Neural cell (in vitro differentiated cells): ENCODE results near the gene PLIN4. TPM values are rescaled to one million over a fixed set of nuclear protein-coding genes. Genes with fewer than 3 reads are reported as not detected.

ENCODE experiments used
- H2AFZ ChIP-seq: fragments of 200-600, 300-800 bp; sonication (generic), shearing (Covaris generic); 2 replicates; pipeline ENCODE4 v1.6.0; 2014; ENCODE audit warnings: low read depth, mild to moderate bottlenecking, antibody characterized with exemption, low read length, moderate library complexity
- H3F3A ChIP-seq: fragments of 200-600 bp; shearing (Covaris generic); 2 replicates; pipeline ENCODE4 v1.6.1; 2016; ENCODE audit warnings: mild to moderate bottlenecking, moderate library complexity, mixed read lengths, antibody characterized with exemption, low read length; ENCODE audit not compliant: insufficient read depth, poor library complexity, severe bottlenecking
- H3K27ac ChIP-seq: fragments of 200-600, 300-800 bp; sonication (generic), shearing (Covaris generic); 2 replicates; pipeline ENCODE4 v1.5.1; 2014; ENCODE audit warnings: mild to moderate bottlenecking, low read length, moderate library complexity
- H3K27me3 ChIP-seq: fragments of 300-800, 200-600 bp; sonication (generic), shearing (Covaris generic); 2 replicates; pipeline ENCODE4 v1.6.0; 2014; ENCODE audit warnings: mild to moderate bottlenecking, low read depth, low read length, moderate library complexity; ENCODE audit not compliant: insufficient read depth
- H3K36me3 ChIP-seq: fragments of 300-800, 200-600 bp; sonication (generic), shearing (Covaris generic); 2 replicates; pipeline ENCODE4 v1.5.1; 2014; ENCODE audit warnings: mild to moderate bottlenecking, antibody characterized with exemption, low read length, moderate library complexity; ENCODE audit not compliant: insufficient read depth
- H3K4me2 ChIP-seq: fragments of 300-800, 200-600 bp; sonication (generic), shearing (Covaris generic); 2 replicates; pipeline ENCODE4 v1.6.0; 2014; ENCODE audit warnings: mild to moderate bottlenecking, low read length
- H3K4me3 ChIP-seq: fragments of 300-800, 200-600 bp; sonication (generic), shearing (Covaris generic); 2 replicates; pipeline ENCODE4 v1.5.1; 2014; ENCODE audit warnings: mild to moderate bottlenecking, low read length, moderate library complexity
- H3K79me2 ChIP-seq: fragments of 200-600 bp; shearing (Covaris generic); replicated peaks from 2 replicates; pipeline ENCODE4 v1.6.0; 2014; ENCODE audit warnings: mild to moderate bottlenecking, low read length, moderate library complexity; ENCODE audit not compliant: insufficient read depth
- H3K9ac ChIP-seq: fragments of 300-800, 200-600 bp; sonication (generic), shearing (Covaris generic); 2 replicates; pipeline ENCODE4 v1.6.1; 2016; ENCODE audit warnings: mild to moderate bottlenecking, low read length, mixed read lengths
- H3K9me2 ChIP-seq: fragments of 200-600 bp; shearing (Covaris generic); 2 replicates; pipeline ENCODE4 v1.6.1; 2016; ENCODE audit warnings: mild to moderate bottlenecking, low read length, mixed read lengths; ENCODE audit not compliant: insufficient read depth
- H3K9me3 ChIP-seq: fragments of 200-600, 300-800 bp; sonication (generic), shearing (Covaris generic); 2 replicates; pipeline ENCODE4 v1.6.1; 2016; ENCODE audit warnings: mild to moderate bottlenecking, mixed run types, low read length, moderate library complexity, mixed read lengths
- H4K20me1 ChIP-seq: fragments of 200-600 bp; shearing (Covaris generic); 2 replicates; pipeline ENCODE4 v1.6.1; 2016; ENCODE audit warnings: mild to moderate bottlenecking, mixed run types; ENCODE audit not compliant: insufficient read depth
- EP300 ChIP-seq: fragments of 450-650 bp; conservative IDR thresholded peaks from 2 replicates; pipeline ENCODE4 v1.6.1; 2014; ENCODE audit warnings: antibody characterized with exemption, mild to moderate bottlenecking, moderate library complexity; ENCODE audit not compliant: poor library complexity, severe bottlenecking
- EZH2 ChIP-seq: fragments of 200-600, 300-800 bp; shearing (Covaris generic), sonication (generic); IDR thresholded peaks from 2 replicates; pipeline ENCODE4 v1.6.1; 2014; ENCODE audit warnings: antibody characterized with exemption, low read length, borderline replicate concordance, mild to moderate bottlenecking; ENCODE audit not compliant: insufficient read depth, poor library complexity, severe bottlenecking
- MXI1 ChIP-seq: fragments of 450-650 bp; conservative IDR thresholded peaks from 2 replicates; pipeline ENCODE4 v1.6.1; 2014; ENCODE audit warnings: antibody characterized with exemption, mild to moderate bottlenecking; ENCODE audit not compliant: poor library complexity, severe bottlenecking
- POLR2AphosphoS5 ChIP-seq: IDR thresholded peaks from 2 replicates; pipeline ENCODE4 v1.6.1; 2012
- RAD21 ChIP-seq: fragments of 450-650 bp; conservative IDR thresholded peaks from 2 replicates; pipeline ENCODE4 v1.6.1; 2014; ENCODE audit warnings: antibody characterized with exemption, mild to moderate bottlenecking, moderate library complexity
- SMC3 ChIP-seq: fragments of 450-650 bp; conservative IDR thresholded peaks from 2 replicates; pipeline ENCODE4 v1.6.1; 2014; ENCODE audit warnings: antibody characterized with exemption, mild to moderate bottlenecking, moderate library complexity; ENCODE audit not compliant: poor library complexity
- TAF1 ChIP-seq: IDR thresholded peaks from 2 replicates; pipeline ENCODE4 v1.6.1; 2012; ENCODE audit warnings: low read depth
- polyA plus RNA-seq: library from polyadenylated mRNA; depleted of rRNA; stranded (reverse); fragments of >200 nt; gene quantifications from 2 replicates; pipeline ENCODE4 v1.2.3, GENCODE V29; 2014
- TF ChIP-seq, protein P1 (sequence below): IDR thresholded peaks from 2 replicates; pipeline ENCODE4 v1.6.1; 2012; ENCODE audit warnings: borderline replicate concordance
- TF ChIP-seq, protein P2 (sequence below): fragments of 450-650 bp; IDR thresholded peaks from 2 replicates; pipeline ENCODE4 v1.5.1; 2014; ENCODE audit warnings: antibody characterized with exemption, mild to moderate bottlenecking, moderate library complexity; ENCODE audit not compliant: poor library complexity, severe bottlenecking

Gene PLIN4
- polyA plus RNA-seq, 1 donor from 2014 or later = not detected

GRCh38 chr19:4499855-4500254 lies 18.4 kb downstream of the PLIN4 start:
- Histone ChIP-seq H3K9me3 (no peaks in the 10 kb centered on the region), H3K36me3 (no peaks in the 10 kb centered on the region)
- TF ChIP-seq EZH2 = no peak
- TF ChIP-seq RAD21 = no peak
- no peak for TF ChIP-seq TAF1
- TF ChIP-seq, protein P1, sequence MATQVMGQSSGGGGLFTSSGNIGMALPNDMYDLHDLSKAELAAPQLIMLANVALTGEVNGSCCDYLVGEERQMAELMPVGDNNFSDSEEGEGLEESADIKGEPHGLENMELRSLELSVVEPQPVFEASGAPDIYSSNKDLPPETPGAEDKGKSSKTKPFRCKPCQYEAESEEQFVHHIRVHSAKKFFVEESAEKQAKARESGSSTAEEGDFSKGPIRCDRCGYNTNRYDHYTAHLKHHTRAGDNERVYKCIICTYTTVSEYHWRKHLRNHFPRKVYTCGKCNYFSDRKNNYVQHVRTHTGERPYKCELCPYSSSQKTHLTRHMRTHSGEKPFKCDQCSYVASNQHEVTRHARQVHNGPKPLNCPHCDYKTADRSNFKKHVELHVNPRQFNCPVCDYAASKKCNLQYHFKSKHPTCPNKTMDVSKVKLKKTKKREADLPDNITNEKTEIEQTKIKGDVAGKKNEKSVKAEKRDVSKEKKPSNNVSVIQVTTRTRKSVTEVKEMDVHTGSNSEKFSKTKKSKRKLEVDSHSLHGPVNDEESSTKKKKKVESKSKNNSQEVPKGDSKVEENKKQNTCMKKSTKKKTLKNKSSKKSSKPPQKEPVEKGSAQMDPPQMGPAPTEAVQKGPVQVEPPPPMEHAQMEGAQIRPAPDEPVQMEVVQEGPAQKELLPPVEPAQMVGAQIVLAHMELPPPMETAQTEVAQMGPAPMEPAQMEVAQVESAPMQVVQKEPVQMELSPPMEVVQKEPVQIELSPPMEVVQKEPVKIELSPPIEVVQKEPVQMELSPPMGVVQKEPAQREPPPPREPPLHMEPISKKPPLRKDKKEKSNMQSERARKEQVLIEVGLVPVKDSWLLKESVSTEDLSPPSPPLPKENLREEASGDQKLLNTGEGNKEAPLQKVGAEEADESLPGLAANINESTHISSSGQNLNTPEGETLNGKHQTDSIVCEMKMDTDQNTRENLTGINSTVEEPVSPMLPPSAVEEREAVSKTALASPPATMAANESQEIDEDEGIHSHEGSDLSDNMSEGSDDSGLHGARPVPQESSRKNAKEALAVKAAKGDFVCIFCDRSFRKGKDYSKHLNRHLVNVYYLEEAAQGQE = no peak
- TF ChIP-seq POLR2AphosphoS5 = no peak
- TF ChIP-seq, protein P2, sequence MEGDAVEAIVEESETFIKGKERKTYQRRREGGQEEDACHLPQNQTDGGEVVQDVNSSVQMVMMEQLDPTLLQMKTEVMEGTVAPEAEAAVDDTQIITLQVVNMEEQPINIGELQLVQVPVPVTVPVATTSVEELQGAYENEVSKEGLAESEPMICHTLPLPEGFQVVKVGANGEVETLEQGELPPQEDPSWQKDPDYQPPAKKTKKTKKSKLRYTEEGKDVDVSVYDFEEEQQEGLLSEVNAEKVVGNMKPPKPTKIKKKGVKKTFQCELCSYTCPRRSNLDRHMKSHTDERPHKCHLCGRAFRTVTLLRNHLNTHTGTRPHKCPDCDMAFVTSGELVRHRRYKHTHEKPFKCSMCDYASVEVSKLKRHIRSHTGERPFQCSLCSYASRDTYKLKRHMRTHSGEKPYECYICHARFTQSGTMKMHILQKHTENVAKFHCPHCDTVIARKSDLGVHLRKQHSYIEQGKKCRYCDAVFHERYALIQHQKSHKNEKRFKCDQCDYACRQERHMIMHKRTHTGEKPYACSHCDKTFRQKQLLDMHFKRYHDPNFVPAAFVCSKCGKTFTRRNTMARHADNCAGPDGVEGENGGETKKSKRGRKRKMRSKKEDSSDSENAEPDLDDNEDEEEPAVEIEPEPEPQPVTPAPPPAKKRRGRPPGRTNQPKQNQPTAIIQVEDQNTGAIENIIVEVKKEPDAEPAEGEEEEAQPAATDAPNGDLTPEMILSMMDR = no peak
- TF ChIP-seq EP300 = no peak
- no peak for TF ChIP-seq MXI1
- TF ChIP-seq SMC3 = no peak

DNA sequence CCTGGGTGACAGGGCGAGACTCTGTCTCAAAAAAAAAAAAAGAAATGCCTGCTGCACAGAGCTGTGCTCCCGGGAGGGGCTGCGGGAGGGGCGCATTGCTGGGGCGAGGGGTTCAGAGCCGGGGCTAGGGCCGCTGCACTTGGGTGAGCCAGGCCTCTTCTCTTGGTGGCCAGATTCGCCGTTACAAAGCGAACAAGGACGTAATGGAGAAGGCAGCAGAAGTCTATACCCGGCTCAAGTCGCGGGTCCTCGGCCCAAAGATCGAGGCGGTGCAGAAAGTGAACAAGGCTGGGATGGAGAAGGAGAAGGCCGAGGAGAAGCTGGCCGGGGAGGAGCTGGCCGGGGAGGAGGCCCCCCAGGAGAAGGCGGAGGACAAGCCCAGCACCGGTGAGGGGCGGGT lies 19.0 kb downstream of the PLIN4 start:
- no peaks in the 10 kb centered on the region for H3K27me3 ChIP-seq
- H4K20me1 ChIP-seq = no peaks in the 10 kb centered on the region
- H3K9me3 ChIP-seq = no peaks in the 10 kb centered on the region
- H3K27ac ChIP-seq = no peak overlapping the region
- no peaks in the 10 kb centered on the region for H3K9me2 ChIP-seq
- no peak overlapping the region for H3K4me3 ChIP-seq
- TF ChIP-seq MXI1 = no peak
- TF ChIP-seq, protein P2 = no peak
- TF ChIP-seq POLR2AphosphoS5 = no peak
- TF ChIP-seq TAF1 = no peak
- TF ChIP-seq EP300 = no peak
- TF ChIP-seq EZH2 = no peak
- TF ChIP-seq, protein P1 = no peak
- TF ChIP-seq RAD21 = no peak
- no peak for TF ChIP-seq SMC3
- H3F3A ChIP-seq = no peaks in the 10 kb centered on the region
- H2AFZ ChIP-seq = no peak overlapping the region
- no peak overlapping the region for H3K4me2 ChIP-seq
- no peaks in the 10 kb centered on the region for H3K36me3 ChIP-seq
- H3K79me2 ChIP-seq = no peaks in the 10 kb centered on the region
- H3K9ac ChIP-seq = no peak overlapping the region

More at GRCh38 chr19:4499855-4500254, 18.4 kb downstream of the PLIN4 start:
- Histone ChIP-seq H3K4me3 (no peak overlapping the region), H3K79me2 (no peaks in the 10 kb centered on the region), H3K27ac (no peak overlapping the region), H3K9me2 (no peaks in the 10 kb centered on the region), H3F3A (no peaks in the 10 kb centered on the region), H4K20me1 (no peaks in the 10 kb centered on the region), H3K4me2 (no peak overlapping the region), H3K27me3 (no peaks in the 10 kb centered on the region), H3K9ac (no peak overlapping the region), H2AFZ (no peak overlapping the region)
